ENCODE measurements around the gene DENND1A. TPM values are rescaled to one million over a fixed set of nuclear protein-coding genes. Genes with fewer than 3 reads are reported as not detected.

The DENND1A gene
- total RNA-seq, 4 donors from 2014 or later = 15.8 to 33.5 (median 23.9) TPM

GRCh38 chr9:123453831-123454321 lies 476.1 kb downstream of the DENND1A start:
- TF ChIP-seq EP300 (IDR thresholded peaks at IDR 0.05) (no peak), POLR2AphosphoS5 (IDR thresholded peaks at IDR 0.05) (no peak), POLR2A (IDR thresholded peaks at IDR 0.05) (no peak)
- TF ChIP-seq, protein P1, sequence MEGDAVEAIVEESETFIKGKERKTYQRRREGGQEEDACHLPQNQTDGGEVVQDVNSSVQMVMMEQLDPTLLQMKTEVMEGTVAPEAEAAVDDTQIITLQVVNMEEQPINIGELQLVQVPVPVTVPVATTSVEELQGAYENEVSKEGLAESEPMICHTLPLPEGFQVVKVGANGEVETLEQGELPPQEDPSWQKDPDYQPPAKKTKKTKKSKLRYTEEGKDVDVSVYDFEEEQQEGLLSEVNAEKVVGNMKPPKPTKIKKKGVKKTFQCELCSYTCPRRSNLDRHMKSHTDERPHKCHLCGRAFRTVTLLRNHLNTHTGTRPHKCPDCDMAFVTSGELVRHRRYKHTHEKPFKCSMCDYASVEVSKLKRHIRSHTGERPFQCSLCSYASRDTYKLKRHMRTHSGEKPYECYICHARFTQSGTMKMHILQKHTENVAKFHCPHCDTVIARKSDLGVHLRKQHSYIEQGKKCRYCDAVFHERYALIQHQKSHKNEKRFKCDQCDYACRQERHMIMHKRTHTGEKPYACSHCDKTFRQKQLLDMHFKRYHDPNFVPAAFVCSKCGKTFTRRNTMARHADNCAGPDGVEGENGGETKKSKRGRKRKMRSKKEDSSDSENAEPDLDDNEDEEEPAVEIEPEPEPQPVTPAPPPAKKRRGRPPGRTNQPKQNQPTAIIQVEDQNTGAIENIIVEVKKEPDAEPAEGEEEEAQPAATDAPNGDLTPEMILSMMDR (IDR thresholded peaks at IDR 0.05) = no peak
- peaks cover 3% of the 10 kb centered on the region for H3K4me1 ChIP-seq
- H3K36me3 ChIP-seq = peaks cover 10% of the 10 kb centered on the region
- H3K27me3 ChIP-seq = no peaks in the 10 kb centered on the region
- no peak overlapping the region for H3K4me3 ChIP-seq
- no peak overlapping the region for H3K27ac ChIP-seq
- 75% methylated on average over 5 of the region's 7 CpGs for WGBS
- peak in 1 of 2 donors; percentile 77 for DNase-seq (ENCODE audit: low spot score in 2 of 2)
- H3K9me3 ChIP-seq = no peaks in the 10 kb centered on the region

GRCh38 chr9:123453076-123453667 lies 476.8 kb downstream of the DENND1A start:
- DNase-seq (ENCODE audit: low spot score in 2 of 2) = peak in 1 of 2 donors; percentile 37
- no peaks in the 10 kb centered on the region for H3K27me3 ChIP-seq
- H3K9me3 ChIP-seq = no peaks in the 10 kb centered on the region
- H3K36me3 ChIP-seq = peaks cover 10% of the 10 kb centered on the region
- H3K4me3 ChIP-seq = no peak overlapping the region
- WGBS = 71% methylated on average over 14 of the region's 14 CpGs
- H3K4me1 ChIP-seq = peaks cover 3% of the 10 kb centered on the region
- H3K27ac ChIP-seq = no peak overlapping the region
- TF ChIP-seq POLR2A (IDR thresholded peaks at IDR 0.05) = no peak
- TF ChIP-seq POLR2AphosphoS5 (IDR thresholded peaks at IDR 0.05) = no peak
- no peak for TF ChIP-seq EP300 (IDR thresholded peaks at IDR 0.05)
- TF ChIP-seq, protein P1 (IDR thresholded peaks at IDR 0.05) = no peak

DNA sequence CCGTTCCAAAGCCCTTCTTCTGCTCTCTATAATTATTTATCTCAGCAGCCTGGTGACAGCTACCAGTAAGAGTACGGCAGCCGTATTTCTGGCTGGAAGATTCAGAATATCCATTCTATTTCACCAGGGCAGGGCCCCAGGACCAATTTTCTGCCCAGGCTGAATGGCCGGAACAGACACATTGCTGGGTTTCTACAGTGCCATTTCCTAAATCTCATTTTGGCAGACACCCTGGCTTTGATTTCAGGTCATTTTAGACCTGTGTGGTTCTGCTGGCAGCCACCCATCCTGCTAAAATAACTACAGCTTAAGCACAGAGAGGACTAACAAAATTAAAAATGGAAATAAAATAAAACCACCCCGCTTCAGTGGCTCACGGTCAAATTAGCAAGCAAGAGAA lies 478.9 kb downstream of the DENND1A start:
- H3K4me1 ChIP-seq = peaks cover 3% of the 10 kb centered on the region
- H3K4me3 ChIP-seq = no peak overlapping the region
- DNase-seq (ENCODE audit: low spot score in 2 of 2) = peak in 1 of 2 donors; percentile 18
- H3K36me3 ChIP-seq = peaks cover 12% of the 10 kb centered on the region
- no peak overlapping the region for H3K27ac ChIP-seq
- no peaks in the 10 kb centered on the region for H3K9me3 ChIP-seq
- TF ChIP-seq POLR2AphosphoS5 (IDR thresholded peaks at IDR 0.05) (no peak), EP300 (IDR thresholded peaks at IDR 0.05) (no peak), POLR2A (IDR thresholded peaks at IDR 0.05) (no peak)
- TF ChIP-seq, protein P1 (IDR thresholded peaks at IDR 0.05) = no peak
- H3K27me3 ChIP-seq = no peaks in the 10 kb centered on the region
- WGBS = 89% methylated on average over 6 of the region's 6 CpGs

DNA sequence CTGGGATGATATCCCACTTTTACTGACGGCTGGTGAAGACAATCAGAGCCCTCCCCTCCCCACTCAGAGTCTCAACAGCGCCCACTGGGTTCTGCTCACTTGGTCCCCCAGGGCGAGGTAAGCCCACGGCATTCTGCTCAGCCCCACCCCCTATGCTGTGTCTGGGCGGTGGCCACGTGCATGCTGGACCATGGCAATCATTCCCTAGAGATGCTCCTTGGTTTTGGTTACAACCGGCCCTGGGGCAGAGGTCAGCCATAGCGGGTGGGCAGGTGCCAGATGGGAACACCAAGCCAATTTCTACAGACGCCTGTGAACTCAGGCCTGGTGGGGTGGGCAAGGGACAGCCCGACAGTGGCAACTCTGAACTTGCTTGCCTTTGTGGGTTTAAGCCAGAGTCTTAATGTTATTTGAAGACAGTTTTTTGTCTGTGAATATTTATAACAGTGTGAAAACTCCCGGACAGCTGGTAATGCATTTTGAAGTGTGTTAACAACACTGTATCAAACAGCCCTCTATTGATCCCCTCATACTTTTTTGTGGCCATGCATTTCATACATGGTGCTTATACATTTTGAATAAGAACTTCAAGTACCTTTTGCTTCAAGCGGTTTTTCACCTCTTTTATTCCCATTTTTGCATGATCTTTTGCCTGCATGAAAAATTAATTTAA lies 479.7 kb downstream of the DENND1A start:
- Histone ChIP-seq H3K27ac (no peak overlapping the region), H3K4me1 (peaks cover 3% of the 10 kb centered on the region), H3K36me3 (peaks cover 12% of the 10 kb centered on the region), H3K27me3 (no peaks in the 10 kb centered on the region), H3K4me3 (no peak overlapping the region), H3K9me3 (no peaks in the 10 kb centered on the region)
- peak in 1 of 2 donors; percentile 66 for DNase-seq (ENCODE audit: low spot score in 2 of 2)
- TF ChIP-seq, protein P1 (IDR thresholded peaks at IDR 0.05) = no peak
- no peak for TF ChIP-seq EP300 (IDR thresholded peaks at IDR 0.05)
- TF ChIP-seq POLR2AphosphoS5 (IDR thresholded peaks at IDR 0.05) = no peak
- no peak for TF ChIP-seq POLR2A (IDR thresholded peaks at IDR 0.05)
- WGBS = 90% methylated on average over 9 of the region's 12 CpGs

GRCh38 chr9:123447934-123448646 lies 481.8 kb downstream of the DENND1A start:
- H3K27ac ChIP-seq = no peak overlapping the region
- DNase-seq (ENCODE audit: low spot score in 2 of 2) = peak in 1 of 2 donors; percentile 11
- 93% methylated on average over 9 of the region's 9 CpGs for WGBS
- H3K4me3 ChIP-seq = no peak overlapping the region
- H3K9me3 ChIP-seq = no peaks in the 10 kb centered on the region
- peaks cover 12% of the 10 kb centered on the region for H3K36me3 ChIP-seq
- TF ChIP-seq POLR2A (IDR thresholded peaks at IDR 0.05) (no peak), POLR2AphosphoS5 (IDR thresholded peaks at IDR 0.05) (no peak), EP300 (IDR thresholded peaks at IDR 0.05) (no peak)
- TF ChIP-seq, protein P1 (IDR thresholded peaks at IDR 0.05) = no peak
- H3K4me1 ChIP-seq = peaks cover under 1% of the 10 kb centered on the region
- H3K27me3 ChIP-seq = no peaks in the 10 kb centered on the region
